Raji (cell line): ENCODE measurements around the gene FDX1.

Experiments
- POLR2A ChIP-seq: IDR thresholded peaks from 2 replicates; pipeline ENCODE4 v1.6.1; 2011; ENCODE audit warnings: low read depth, low read length, control low read depth; ENCODE audit not compliant: insufficient read depth

FDX1 gene

DNA sequence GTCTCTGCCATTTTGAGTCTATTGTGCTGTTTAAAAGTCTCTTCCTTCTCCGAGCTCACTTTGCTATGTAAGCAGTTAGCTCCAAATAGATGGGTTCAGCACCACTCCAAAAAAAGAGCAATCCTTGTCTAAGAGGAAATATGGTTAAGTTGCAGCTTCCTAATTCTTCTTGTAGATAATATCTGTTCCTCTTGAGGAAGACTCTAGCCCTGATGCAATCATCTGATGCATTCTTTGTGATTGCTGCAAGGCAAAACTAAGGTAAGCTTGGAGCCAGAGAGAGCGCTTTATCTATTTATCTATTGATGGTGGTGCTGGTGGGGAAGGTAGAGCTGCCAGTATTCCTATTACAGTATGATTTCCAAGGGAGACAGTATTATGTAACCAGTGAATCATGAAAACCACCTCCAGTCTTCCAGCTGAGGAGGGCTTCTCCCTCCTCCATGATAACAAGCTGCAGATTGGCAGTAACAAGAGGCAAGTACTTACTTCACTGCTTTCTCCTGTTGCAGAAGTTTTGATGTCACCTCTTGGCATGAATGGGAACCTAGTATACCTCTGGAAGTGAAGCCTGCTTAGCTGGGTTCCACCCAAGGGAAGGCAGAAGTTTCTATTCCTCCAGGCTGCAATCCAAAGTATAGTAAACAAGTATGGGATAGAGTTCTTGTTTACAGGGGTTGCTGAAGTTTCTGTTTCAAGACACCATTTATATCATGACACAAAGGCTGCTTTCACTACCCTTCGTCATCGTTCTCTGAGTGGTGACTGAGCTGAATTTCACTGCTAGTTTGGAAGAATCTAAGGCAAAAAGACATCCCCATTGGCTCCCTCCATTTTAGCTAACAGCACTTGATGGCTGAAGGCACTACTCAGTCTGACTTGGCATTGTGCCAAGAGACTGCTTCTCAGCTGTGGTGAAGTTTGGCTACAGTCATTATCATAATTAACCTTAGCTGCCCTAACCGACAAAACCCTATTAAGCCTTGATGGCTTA lies 49.7 kb downstream of the FDX1 start:
- no peak for TF ChIP-seq POLR2A

DNA sequence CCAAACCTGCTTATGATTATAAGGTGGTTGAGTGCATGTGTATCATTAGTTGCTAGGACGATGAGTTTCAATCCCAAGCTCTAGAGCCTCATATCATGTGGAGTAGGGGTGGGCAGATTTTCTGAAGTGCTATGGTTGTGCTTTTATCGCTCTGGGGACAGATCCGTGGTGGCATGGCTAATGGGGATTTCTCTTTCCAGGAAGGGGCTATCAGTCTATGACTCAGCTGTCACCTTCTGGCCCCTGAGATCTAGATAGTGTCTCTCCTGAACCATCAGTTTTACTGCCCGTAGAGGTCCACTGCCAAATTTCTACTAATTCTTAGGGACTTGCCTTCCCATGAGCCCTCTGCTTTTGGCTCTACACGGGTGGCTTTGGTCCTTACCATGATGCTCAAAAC lies 51.8 kb downstream of the FDX1 start:
- TF ChIP-seq POLR2A, result no peak

DNA sequence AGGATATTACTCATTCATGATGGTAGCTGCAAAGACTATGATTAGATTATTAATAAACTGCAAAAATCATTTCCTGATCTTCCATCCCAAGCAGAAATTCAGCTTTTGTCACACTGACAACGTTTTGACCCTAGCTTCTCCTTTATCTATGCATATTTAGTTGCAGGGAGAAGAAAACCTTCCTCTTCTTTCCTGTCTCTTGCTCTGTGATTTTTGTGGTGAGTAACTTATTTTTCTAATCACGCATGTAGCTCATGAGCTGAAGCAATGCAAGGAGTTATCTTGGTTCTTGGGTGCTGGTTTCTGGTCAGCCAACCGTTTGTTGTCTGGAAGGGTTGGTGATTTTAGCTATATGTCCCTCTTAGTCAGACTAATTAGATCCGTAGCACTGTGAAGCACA lies 56.4 kb downstream of the FDX1 start:
- no peak for TF ChIP-seq POLR2A

DNA sequence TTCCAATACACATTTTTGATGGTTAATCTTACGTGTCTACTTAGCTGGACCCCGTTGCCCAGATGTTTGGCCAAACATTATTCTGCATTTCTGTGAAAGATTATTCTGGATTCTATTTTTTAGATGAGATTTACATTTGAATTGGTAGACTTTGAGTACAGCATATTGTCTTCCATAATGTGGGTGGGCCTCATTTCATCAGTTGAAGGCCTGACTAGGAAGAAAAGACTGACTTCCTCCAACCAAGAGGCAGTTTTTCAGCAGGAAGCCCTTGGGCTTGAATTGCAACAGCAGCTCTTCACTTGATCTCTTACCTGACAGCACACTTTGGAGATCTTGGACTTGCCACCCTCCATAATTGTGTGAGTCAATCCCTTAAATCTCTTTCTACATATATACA lies 58.7 kb downstream of the FDX1 start:
- no peak for TF ChIP-seq POLR2A

DNA sequence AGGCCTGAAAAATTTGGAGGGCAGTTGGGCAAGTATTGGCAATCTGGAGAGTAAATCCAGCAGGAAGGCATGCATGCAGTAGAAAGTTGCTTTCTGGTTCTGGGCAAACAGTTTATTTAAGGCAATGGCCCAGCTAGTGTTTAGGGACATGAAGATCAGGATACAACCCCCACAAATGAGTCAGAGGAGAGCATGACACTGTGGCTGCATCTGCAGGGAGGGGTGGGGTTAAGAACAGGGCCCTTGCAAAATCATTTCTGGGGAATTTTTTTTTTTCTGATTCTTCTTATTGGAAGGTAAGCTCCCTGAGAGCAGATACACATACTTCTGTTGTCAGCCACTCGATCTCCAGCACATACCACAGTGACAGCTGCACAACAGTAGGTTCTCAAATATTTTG lies 61.1 kb downstream of the FDX1 start:
- no peak for TF ChIP-seq POLR2A

DNA sequence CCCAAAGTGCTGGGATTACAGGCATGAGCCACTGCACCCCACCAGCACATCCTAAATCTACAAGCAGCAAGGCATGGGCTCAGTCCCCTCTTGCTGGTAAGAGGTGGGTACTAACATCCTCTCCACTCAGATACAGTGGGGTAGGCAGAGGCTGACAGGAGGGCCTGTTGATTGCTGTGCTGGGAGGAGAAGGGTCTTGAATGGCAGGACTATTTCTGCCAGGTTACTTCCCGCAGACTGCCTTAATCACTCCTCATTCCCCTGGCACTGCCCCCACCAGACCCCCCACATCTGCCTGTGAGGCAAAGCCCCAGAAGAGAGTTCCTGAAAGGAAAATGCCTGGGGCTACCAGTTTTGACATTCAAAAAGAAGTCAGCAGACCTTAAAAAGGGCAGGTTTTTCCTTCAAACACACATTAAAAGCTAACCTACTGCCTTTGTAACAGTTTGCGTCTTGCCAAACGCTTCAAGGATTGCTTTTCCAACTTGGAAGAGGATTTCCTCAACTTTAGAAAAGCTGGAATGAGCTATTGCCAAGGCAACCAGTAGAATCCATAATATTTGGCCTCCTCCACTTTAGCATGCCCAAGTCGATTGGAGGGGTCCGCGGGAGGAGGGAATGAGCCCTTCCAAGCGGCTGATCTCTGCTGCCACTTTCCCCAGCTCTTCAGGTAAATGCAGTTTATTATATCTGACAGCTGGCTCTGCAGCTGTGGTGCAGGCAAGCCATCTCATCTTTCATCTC lies 62.0 kb downstream of the FDX1 start:
- no peak for TF ChIP-seq POLR2A

DNA sequence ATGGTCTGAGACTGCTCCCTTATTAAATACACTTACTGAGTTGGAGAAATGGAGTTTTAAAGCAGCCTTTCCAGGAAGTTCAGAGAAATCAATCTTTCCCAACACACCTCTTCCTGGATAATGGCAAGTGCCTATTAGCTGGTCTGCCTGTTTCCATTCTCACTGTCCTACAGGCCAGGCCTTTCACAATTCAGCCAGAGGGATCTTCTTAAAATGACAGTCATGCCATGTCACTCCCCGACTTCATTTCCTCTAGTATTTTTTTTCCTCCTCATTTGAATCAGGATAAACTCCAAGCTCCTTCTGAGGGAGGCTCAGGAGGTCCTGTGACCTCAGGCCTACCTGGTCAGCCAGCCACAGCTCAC lies 62.6 kb downstream of the FDX1 start:
- no peak for TF ChIP-seq POLR2A

DNA sequence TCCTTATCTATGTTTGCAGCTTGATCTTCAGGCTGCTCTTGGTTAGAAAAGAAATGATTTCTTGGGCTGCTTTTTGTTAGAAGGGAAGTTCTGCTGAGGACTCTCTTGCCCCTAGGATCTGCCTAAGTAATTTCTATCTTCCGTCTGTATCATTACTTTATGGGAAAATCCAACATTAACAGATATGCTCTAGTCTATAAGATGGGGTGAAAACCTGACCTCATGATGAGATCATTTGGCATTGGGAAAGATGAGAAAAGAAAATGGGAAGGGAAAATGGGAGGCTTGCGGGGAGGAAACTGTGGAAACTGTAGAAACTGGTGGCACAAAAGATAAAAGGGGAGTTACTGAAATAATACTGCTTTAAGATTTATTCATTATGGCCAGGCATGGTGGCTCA lies 63.6 kb downstream of the FDX1 start:
- no peak for TF ChIP-seq POLR2A

DNA sequence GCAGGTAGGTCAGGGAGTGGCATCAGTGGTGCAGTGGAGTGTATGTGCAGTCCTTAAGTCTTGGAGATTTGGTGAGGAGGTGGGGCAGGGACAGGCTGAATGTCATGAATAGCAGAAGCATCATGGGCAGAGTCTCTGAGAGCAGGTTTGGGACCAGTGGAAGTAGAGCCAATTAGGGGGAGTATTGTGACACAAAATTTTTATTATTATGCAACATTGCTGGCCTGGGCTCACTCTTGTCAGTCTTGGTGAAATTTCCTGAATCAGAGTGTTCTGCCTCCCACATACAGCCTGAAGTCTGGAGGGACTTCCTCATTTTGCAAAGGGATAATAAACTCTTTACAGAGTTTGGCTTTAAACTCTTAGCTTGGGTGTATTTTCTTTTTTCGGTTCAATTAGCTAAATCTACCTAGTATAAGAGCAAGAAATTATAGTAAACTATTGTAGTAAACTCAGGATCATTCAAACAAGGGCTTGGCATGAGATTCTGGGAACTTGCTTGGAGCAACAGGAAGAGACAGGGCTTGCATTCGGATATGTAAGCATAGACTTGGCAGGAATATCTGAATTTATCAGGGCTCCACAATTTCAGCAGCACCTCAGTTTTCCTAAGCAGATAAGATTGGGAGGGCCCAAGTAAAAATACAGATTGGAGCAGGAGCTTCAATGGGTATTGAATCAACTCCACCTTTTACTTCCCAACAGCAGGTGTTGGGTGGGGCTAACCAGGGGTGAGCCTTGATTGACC lies 67.7 kb downstream of the FDX1 start:
- no peak for TF ChIP-seq POLR2A

DNA sequence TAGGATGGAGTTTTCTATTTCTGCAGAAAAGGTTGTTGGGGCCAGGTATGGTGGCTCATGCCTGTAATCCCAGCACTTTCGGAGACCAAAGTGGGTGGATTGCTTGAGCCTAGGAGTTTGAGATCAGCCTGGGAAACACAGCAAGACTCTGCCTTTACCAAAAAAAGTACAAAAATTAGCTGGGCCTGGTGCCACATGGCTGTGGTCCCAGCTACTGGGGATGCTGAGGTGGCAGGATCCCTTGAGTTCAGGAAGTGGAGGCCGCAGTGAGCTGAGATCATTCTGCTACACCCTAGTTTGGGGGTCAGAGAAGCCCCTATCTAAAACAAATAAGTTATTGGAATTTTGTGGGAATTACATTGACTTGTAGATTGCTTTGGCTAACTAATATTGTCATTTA lies 71.7 kb downstream of the FDX1 start:
- no peak for TF ChIP-seq POLR2A

DNA sequence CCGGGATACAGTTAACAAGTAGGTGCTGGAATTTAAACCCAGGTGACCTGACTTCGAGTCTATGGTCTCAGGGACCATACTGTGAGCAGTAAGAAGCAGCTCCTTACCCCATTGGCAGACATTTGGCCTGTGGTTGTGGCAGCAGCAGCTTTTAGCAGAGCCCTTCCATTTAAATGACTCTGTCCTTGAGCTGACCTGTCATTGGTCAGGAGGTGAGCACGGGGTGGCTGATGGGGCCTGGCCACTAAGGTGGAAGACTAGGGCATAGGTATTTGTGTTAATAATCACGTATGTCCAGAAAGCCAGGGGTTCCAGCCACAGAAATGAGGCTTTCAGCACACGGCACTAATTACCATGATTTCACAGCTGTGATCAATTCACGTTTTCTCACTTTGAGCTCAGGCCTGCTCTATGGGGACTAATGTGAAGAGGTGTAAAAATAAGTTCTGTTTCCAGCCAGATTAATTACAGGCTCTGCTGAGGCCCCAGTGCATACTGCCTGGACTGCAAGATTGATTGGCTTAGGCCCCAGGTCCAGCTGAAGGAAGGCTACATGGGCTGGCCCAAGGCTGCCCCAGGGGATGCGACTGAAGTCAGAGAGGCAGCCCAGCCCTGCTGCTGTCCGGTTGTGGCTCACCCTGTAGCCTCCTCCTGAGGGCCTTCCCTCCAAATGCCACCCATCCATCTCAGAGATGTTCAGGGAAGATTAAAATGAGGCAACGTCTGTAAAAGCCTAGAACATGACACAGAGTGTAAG lies 76.0 kb downstream of the FDX1 start:
- TF ChIP-seq POLR2A, result no peak

DNA sequence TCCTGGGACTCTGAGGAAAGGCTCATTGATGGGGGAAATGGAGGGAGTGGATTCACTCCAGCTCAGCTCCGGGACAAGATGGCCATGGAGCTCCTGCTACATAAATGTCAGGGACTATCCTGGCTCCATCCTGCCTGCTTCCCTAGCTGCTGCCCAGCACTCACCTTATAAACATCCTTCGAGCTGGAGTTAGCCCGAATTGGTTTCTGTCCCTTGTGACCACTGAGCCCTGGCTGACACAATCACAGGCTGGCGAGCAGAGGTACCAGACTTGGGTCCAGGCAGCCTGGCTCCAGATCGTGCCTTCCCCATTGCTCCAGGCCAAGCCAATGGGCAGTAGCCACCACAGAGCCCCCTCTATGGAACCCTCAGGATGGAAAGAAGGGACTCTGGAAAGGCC lies 77.6 kb downstream of the FDX1 start:
- no peak for TF ChIP-seq POLR2A

DNA sequence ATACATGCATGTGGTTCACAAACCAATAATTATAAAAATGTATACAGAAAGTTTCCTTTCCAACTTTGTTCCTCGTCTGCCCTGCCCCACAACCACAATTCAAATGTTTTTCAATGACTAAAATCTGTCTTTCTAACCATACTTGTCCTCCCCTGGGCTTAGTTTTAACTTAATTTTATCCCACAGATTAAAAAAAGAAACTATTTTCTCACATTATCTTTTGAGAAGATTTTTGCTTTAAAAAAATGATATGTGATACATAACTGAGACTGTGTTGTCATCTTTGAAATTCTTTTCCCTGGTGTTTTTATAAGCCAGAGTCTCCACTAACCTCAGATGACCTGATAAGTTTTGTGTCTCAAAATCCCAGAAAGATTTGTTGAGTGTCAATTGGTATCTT lies 79.0 kb downstream of the FDX1 start:
- TF ChIP-seq POLR2A, result no peak

DNA sequence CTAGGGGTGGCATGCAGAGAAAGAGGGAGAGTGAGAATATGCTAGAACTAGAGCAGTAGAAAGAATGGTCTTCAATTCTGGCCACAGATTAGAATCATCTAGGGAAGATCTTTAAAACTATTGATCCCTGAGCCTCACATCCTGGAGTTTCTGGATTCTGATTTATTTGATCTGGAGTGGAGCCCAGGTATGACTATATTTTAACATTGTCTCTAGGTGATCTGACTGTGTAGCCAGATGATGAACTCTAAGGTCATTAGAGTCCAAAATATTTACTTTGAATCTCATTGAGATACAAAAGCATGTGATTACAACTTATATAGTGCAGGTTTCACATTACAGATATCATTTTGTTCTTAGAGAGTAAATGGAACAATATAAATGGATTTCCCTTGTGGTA lies 79.7 kb downstream of the FDX1 start:
- no peak for TF ChIP-seq POLR2A

DNA sequence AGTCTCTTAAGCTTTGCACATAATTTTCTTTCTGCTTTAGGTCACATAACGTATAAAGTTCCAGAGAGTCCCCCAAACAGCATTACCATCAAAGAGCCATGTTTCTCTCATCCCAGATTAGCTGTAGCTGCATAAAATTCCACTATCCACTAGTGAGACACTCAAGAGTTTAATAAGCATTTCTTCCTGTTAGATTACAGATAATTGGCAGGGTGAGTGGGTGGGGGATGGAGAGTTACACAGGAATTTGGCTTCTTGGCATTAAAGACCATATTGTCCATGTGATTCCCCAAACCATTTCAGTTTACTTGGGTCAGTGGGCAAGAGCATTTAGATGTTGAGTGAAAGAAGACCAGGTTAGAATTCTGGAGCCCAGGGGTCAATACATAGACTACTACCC lies 82.3 kb downstream of the FDX1 start:
- no peak for TF ChIP-seq POLR2A
